ENCODE measurements around the gene UGT1A5.

UGT1A5 gene

GRCh38 chr2:233760043-233760442 lies 47.3 kb downstream of the UGT1A5 start, which contains the start of gene UGT1A1:
TSS of gene UGT1A1 (plus strand) at chr2:233760270. CDS start at chr2:233760288, 18 bp downstream.
- no peaks in the 10 kb centered on the region for H3K27me3 ChIP-seq (ENCODE audit: control insufficient read depth, insufficient read depth, low read length)
- H2AFZ ChIP-seq: no peak within 1 kb of the TSS
- no peak within 1 kb of the TSS for H3K27ac ChIP-seq
- no peaks in the 10 kb centered on the region for H3K9me3 ChIP-seq (ENCODE audit: control insufficient read depth, low read length)
- H3K4me2 ChIP-seq (ENCODE audit: low read length): no peak within 1 kb of the TSS
- H3K4me1 ChIP-seq: no peaks in the 10 kb centered on the region
- no peak within 1 kb of the TSS for H3K4me3 ChIP-seq (ENCODE audit: low read depth, low read length)
- TF ChIP-seq, protein P1, sequence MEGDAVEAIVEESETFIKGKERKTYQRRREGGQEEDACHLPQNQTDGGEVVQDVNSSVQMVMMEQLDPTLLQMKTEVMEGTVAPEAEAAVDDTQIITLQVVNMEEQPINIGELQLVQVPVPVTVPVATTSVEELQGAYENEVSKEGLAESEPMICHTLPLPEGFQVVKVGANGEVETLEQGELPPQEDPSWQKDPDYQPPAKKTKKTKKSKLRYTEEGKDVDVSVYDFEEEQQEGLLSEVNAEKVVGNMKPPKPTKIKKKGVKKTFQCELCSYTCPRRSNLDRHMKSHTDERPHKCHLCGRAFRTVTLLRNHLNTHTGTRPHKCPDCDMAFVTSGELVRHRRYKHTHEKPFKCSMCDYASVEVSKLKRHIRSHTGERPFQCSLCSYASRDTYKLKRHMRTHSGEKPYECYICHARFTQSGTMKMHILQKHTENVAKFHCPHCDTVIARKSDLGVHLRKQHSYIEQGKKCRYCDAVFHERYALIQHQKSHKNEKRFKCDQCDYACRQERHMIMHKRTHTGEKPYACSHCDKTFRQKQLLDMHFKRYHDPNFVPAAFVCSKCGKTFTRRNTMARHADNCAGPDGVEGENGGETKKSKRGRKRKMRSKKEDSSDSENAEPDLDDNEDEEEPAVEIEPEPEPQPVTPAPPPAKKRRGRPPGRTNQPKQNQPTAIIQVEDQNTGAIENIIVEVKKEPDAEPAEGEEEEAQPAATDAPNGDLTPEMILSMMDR (IDR thresholded peaks at IDR 0.05): no peak
- H3K79me2 ChIP-seq: no peaks in the 10 kb centered on the region
- H3K9ac ChIP-seq: no peak within 1 kb of the TSS
- no peaks in the 10 kb centered on the region for H3K36me3 ChIP-seq (ENCODE audit: control insufficient read depth, insufficient read depth, low read length)

GRCh38 chr2:233761040-233761769 lies 48.5 kb downstream of the UGT1A5 start:
- Histone ChIP-seq H3K27me3 (ENCODE audit: control insufficient read depth, insufficient read depth, low read length) (no peaks in the 10 kb centered on the region), H3K9ac (no peak overlapping the region), H3K4me1 (no peaks in the 10 kb centered on the region), H3K4me3 (ENCODE audit: low read depth, low read length) (no peak overlapping the region), H3K79me2 (no peaks in the 10 kb centered on the region), H3K36me3 (ENCODE audit: control insufficient read depth, insufficient read depth, low read length) (no peaks in the 10 kb centered on the region), H3K9me3 (ENCODE audit: control insufficient read depth, low read length) (no peaks in the 10 kb centered on the region), H3K4me2 (ENCODE audit: low read length) (no peak overlapping the region), H2AFZ (no peak overlapping the region), H3K27ac (no peak overlapping the region)
- TF ChIP-seq, protein P1 (IDR thresholded peaks at IDR 0.05): no peak

DNA sequence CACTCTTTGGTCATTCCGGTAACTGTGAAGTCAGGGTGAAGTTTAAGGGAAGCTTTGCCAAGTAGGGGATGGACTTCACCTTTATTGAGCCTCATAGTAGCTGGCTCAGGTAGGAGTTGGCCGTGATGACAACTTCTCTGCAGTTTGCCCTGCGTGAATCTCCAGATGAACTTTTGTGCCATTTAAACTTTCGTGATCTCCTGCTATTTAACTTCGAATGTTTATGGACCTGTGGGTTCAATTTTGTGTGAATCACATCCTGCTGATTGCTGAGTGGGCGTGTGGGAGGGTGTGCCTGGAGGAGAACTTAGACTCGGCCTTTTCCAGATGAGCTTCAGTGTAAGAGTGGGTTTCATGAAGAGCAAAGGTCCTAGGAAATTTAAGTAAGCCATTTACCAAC lies 51.6 kb downstream of the UGT1A5 start:
- H3K36me3 ChIP-seq (ENCODE audit: control insufficient read depth, insufficient read depth, low read length): no peaks in the 10 kb centered on the region
- H3K27me3 ChIP-seq (ENCODE audit: control insufficient read depth, insufficient read depth, low read length): no peaks in the 10 kb centered on the region
- H3K4me3 ChIP-seq (ENCODE audit: low read depth, low read length): no peak overlapping the region
- H3K9me3 ChIP-seq (ENCODE audit: control insufficient read depth, low read length): no peaks in the 10 kb centered on the region
- H3K4me1 ChIP-seq: no peaks in the 10 kb centered on the region
- no peak overlapping the region for H3K27ac ChIP-seq
- no peak overlapping the region for H3K9ac ChIP-seq
- TF ChIP-seq, protein P1 (IDR thresholded peaks at IDR 0.05): no peak
- no peaks in the 10 kb centered on the region for H3K79me2 ChIP-seq
- H2AFZ ChIP-seq: no peak overlapping the region
- no peak overlapping the region for H3K4me2 ChIP-seq (ENCODE audit: low read length)

- Histone ChIP-seq H3K9me3 (ENCODE audit: control insufficient read depth, low read length) (no peaks in the 10 kb centered on the region), H3K4me3 (ENCODE audit: low read depth, low read length) (no peak overlapping the region), H3K27ac (no peak overlapping the region), H3K27me3 (ENCODE audit: control insufficient read depth, insufficient read depth, low read length) (no peaks in the 10 kb centered on the region), H3K36me3 (ENCODE audit: control insufficient read depth, insufficient read depth, low read length) (no peaks in the 10 kb centered on the region), H3K9ac (no peak overlapping the region), H3K4me2 (ENCODE audit: low read length) (no peak overlapping the region), H3K4me1 (no peaks in the 10 kb centered on the region), H3K79me2 (no peaks in the 10 kb centered on the region), H2AFZ (no peak overlapping the region)
- TF ChIP-seq, protein P1 (IDR thresholded peaks at IDR 0.05): no peak
Measured at GRCh38 chr2:233764761-233765160, 52.1 kb downstream of the UGT1A5 start.

GRCh38 chr2:233766416-233766815 lies 53.7 kb downstream of the UGT1A5 start:
- Histone ChIP-seq H3K9ac (no peak overlapping the region), H3K4me2 (ENCODE audit: low read length) (no peak overlapping the region), H3K4me1 (no peaks in the 10 kb centered on the region), H3K9me3 (ENCODE audit: control insufficient read depth, low read length) (no peaks in the 10 kb centered on the region), H3K79me2 (no peaks in the 10 kb centered on the region), H2AFZ (no peak overlapping the region), H3K4me3 (ENCODE audit: low read depth, low read length) (no peak overlapping the region), H3K36me3 (ENCODE audit: control insufficient read depth, insufficient read depth, low read length) (no peaks in the 10 kb centered on the region), H3K27me3 (ENCODE audit: control insufficient read depth, insufficient read depth, low read length) (no peaks in the 10 kb centered on the region), H3K27ac (no peak overlapping the region)
- TF ChIP-seq, protein P1 (IDR thresholded peaks at IDR 0.05): no peak

All from parathyroid adenoma (tissue), 2 donors.